Sigmoid colon (tissue), 4 donors: ENCODE measurements around the gene PLIN4.

ENCODE experiments used
- CTCF ChIP-seq, 4 experiments: fragments of 450-650 bp in 3 of 4; fragments of 200-600 bp in 1 of 4; IDR thresholded peaks; one replicate each; pipeline ENCODE4 v1.5.1; 2016 to 2019; ENCODE audit warnings: antibody characterized with exemption in 4 of 4, mild to moderate bottlenecking in 3 of 4, moderate library complexity in 2 of 4
- POLR2A ChIP-seq, 2 donors: fragments of 450-650 bp; IDR thresholded peaks; one replicate each; pipeline ENCODE4 v1.6.1; 2016; ENCODE audit warnings: antibody characterized with exemption in 2 of 2, mild to moderate bottlenecking in 2 of 2, moderate library complexity in 2 of 2
- POLR2AphosphoS5 ChIP-seq, 4 donors: sonication (generic); formaldehyde crosslinking; IDR thresholded peaks; one replicate each; pipeline ENCODE4 v1.6.1; 2017; ENCODE audit warnings: antibody characterized with exemption in 4 of 4

- TF ChIP-seq POLR2A (IDR thresholded peaks at IDR 0.05) (no peak), CTCF (IDR thresholded peaks at IDR 0.05) (no peak), POLR2AphosphoS5 (IDR thresholded peaks at IDR 0.05) (peak in 1 of 4 donors; percentile 3)
These were observed 13.3 kb downstream of the PLIN4 start for GRCh38 chr19:4504891-4505569.
